ENCODE measurements around the gene MYL6B. TPM values are rescaled to one million over a fixed set of nuclear protein-coding genes. Genes with fewer than 3 reads are reported as not detected.

Gene MYL6B
- total and polyA plus RNA-seq, 2 donors (not counting 3 experiments of a cell fraction or from before 2014, with no cell fraction given), result 135 to 185 TPM

GRCh38 chr12:56104109-56104814, 48.1 kb upstream of the MYL6B start, which contains the start of gene PA2G4:
Gene PA2G4, plus strand, starts transcription at chr12:56104559. Its CDS starts 179 bp downstream, at chr12:56104738.
- dilution Hi-C loops (cut with MboI; ENCODE audit: extremely low pct_ligation_motif_present, low sequenced_read_pairs), result no loop called here
- peak; percentile 95 for FAIRE-seq
- Histone ChIP-seq H3K36me3 (ENCODE audit: control insufficient read depth in 2 of 2, extremely low read depth in 1 of 2, insufficient read depth in 2 of 2, low read length in 2 of 2) (peaks cover 7 to 9% of the 10 kb centered on the region in 2 experiments), H3K4me1 (ENCODE audit: control insufficient read depth, extremely low read depth, insufficient read depth, low read length) (peaks cover 25% of the 10 kb centered on the region), H3K9ac (replicated peaks; ENCODE audit: extremely low read depth, insufficient read depth, low read length) (peak within 1 kb of the TSS; percentile 70), H3K4me2 (ENCODE audit: insufficient read depth, low read length) (peak within 1 kb of the TSS; percentile 85), H3K27me3 (ENCODE audit: control insufficient read depth in 2 of 2, insufficient read depth in 2 of 2, low read length in 2 of 2) (peaks cover 0 to 6% of the 10 kb centered on the region in 2 experiments), H2AFZ (ENCODE audit: low read depth, low read length) (peak within 1 kb of the TSS; percentile 75), H3K9me1 (replicated peaks; ENCODE audit: control insufficient read depth, extremely low read depth, insufficient read depth, low read length) (no peaks in the 10 kb centered on the region), H3K27ac (ENCODE audit: insufficient read depth, low read depth, low read length) (peak within 1 kb of the TSS; percentile 60), H3K9me3 (replicated peaks; ENCODE audit: control insufficient read depth, insufficient read depth, low read length) (no peaks in the 10 kb centered on the region), H4K20me1 (replicated peaks; ENCODE audit: control insufficient read depth, extremely low read depth, insufficient read depth, low read length) (no peaks in the 10 kb centered on the region), H3K79me2 (ENCODE audit: control insufficient read depth, insufficient read depth, low read length) (peaks cover 35% of the 10 kb centered on the region), H3K4me3 (replicated peaks in 1 of 3; ENCODE audit: insufficient read depth in 1 of 3, low read depth in 1 of 3, low read length in 3 of 3) (peak within 1 kb of the TSS; percentile 49 to 85 (median 68))
- peak; percentile 99 for DNase-seq (ENCODE audit: low read depth, low spot score)
- POLR2A ChIA-PET, result interaction anchor here (0.5 to 3.3 kb wide), 15 partner anchors 9 to 275 kb away, joined by 3 to 37 read pairs (median 4); partner anchors contain the start of genes DNAJC14, ESYT1, RAB5B and RPL41
- intact Hi-C loops (cut with micrococcal nuclease), result loop anchor here (1.0 to 2.0 kb wide), 6 partner anchors 12 to 365 kb away; partner anchors contain the start of gene RPL41
- CTCF ChIA-PET, result interaction anchor here (0.6 to 5.3 kb wide), 21 partner anchors 9 to 364 kb away, joined by 3 to 59 read pairs (median 5); partner anchors contain the start of genes ERBB3, RAB5B, SMARCC2 and SUOX
- TF ChIP-seq POLR2A (IDR thresholded peaks at IDR 0.05; ENCODE audit: low read depth, low read length), result peak; percentile 96
- no peak for TF ChIP-seq EZH2 (IDR thresholded peaks at IDR 0.05; ENCODE audit: borderline replicate concordance, low read depth, low read length, severe bottlenecking)
- TF ChIP-seq MAX (IDR thresholded peaks at IDR 0.05; ENCODE audit: insufficient read depth, insufficient read length), result peak; percentile 74
- peak; percentile 64 for TF ChIP-seq POLR2AphosphoS5 (IDR thresholded peaks at IDR 0.05; ENCODE audit: insufficient read depth, low read depth, low read length)
- no peak for TF ChIP-seq GATA2 (IDR thresholded peaks at IDR 0.05; ENCODE audit: insufficient read depth, insufficient read length, low read depth, low read length)
- TF ChIP-seq JUN (IDR thresholded peaks at IDR 0.05; ENCODE audit: borderline replicate concordance, insufficient read depth, insufficient read length, low read depth), result no peak
- no peak for TF ChIP-seq FOS (IDR thresholded peaks at IDR 0.05; ENCODE audit: borderline replicate concordance, insufficient read depth, low read length)
- no peak for TF ChIP-seq CTCF (IDR thresholded peaks at IDR 0.05; ENCODE audit: extremely low read depth in 1 of 2, insufficient read depth in 1 of 2, low read depth in 1 of 2, low read length in 2 of 2)
- TF ChIP-seq MYC (IDR thresholded peaks at IDR 0.05; ENCODE audit: low read depth, low read length), result peak; percentile 8
- BruUV-seq (replicated peaks), result no TSS peak
